Endothelial cell (in vitro differentiated cells): ENCODE measurements around the gene BCAM. TPM values are rescaled to one million over a fixed set of nuclear protein-coding genes. Genes with fewer than 3 reads are reported as not detected.

Experiments used
- DNase-seq: peaks from one replicate; pipeline ENCODE4 v3.0.0; 2021; ENCODE audit warnings: low spot score
- H3K27ac Mint-ChIP-seq: one replicate; pipeline ENCODE4 v1.8.0; 2021; ENCODE audit warnings: mixed read lengths, inconsistent platforms; ENCODE audit not compliant: unreplicated experiment
- H3K27me3 Mint-ChIP-seq: one replicate; pipeline ENCODE4 v1.8.0; 2021; ENCODE audit warnings: mild to moderate bottlenecking, moderate library complexity, mixed read lengths, inconsistent platforms; ENCODE audit not compliant: unreplicated experiment
- H3K36me3 Mint-ChIP-seq: one replicate; pipeline ENCODE4 v1.8.0; 2021; ENCODE audit warnings: mild to moderate bottlenecking, low read depth, mixed read lengths, inconsistent platforms; ENCODE audit not compliant: unreplicated experiment
- H3K4me1 Mint-ChIP-seq: one replicate; pipeline ENCODE4 v1.8.0; 2021; ENCODE audit warnings: mild to moderate bottlenecking, mixed read lengths, inconsistent platforms; ENCODE audit not compliant: unreplicated experiment
- H3K4me3 Mint-ChIP-seq: one replicate; pipeline ENCODE4 v1.8.0; 2021; ENCODE audit warnings: mild to moderate bottlenecking, mixed read lengths, inconsistent platforms; ENCODE audit not compliant: unreplicated experiment
- H3K9me3 Mint-ChIP-seq: one replicate; pipeline ENCODE4 v1.8.0; 2021; ENCODE audit warnings: mixed read lengths, inconsistent platforms; ENCODE audit not compliant: unreplicated experiment
- total RNA-seq: library from RNA; stranded (reverse); fragmentation: NEBNext Ultra II Directional; extraction: Animal tissue kit (Norgen Biotek cat#: 25700); gene quantifications from one replicate; pipeline ENCODE4 v1.2.1, GENCODE V29; 2021; ENCODE audit not compliant: unreplicated experiment
- TF ChIP-seq, protein P1 (sequence below): fragments of 200-600 bp; sonication (generic); IDR thresholded peaks from one replicate; pipeline ENCODE4 v1.5.0; 2021; ENCODE audit warnings: antibody characterized with exemption; ENCODE audit not compliant: unreplicated experiment

The BCAM gene
- total RNA-seq, 1 donor from 2014 or later: 6.9 TPM

GRCh38 chr19:44783545-44783944 is 25.4 kb upstream of the BCAM start:
- Mint-ChIP-seq H3K36me3 (no peaks in the 10 kb centered on the region), H3K27me3 (peaks cover 7% of the 10 kb centered on the region), H3K27ac (no peak overlapping the region), H3K4me1 (no peaks in the 10 kb centered on the region), H3K9me3 (no peaks in the 10 kb centered on the region), H3K4me3 (no peak overlapping the region)
- TF ChIP-seq, protein P1, sequence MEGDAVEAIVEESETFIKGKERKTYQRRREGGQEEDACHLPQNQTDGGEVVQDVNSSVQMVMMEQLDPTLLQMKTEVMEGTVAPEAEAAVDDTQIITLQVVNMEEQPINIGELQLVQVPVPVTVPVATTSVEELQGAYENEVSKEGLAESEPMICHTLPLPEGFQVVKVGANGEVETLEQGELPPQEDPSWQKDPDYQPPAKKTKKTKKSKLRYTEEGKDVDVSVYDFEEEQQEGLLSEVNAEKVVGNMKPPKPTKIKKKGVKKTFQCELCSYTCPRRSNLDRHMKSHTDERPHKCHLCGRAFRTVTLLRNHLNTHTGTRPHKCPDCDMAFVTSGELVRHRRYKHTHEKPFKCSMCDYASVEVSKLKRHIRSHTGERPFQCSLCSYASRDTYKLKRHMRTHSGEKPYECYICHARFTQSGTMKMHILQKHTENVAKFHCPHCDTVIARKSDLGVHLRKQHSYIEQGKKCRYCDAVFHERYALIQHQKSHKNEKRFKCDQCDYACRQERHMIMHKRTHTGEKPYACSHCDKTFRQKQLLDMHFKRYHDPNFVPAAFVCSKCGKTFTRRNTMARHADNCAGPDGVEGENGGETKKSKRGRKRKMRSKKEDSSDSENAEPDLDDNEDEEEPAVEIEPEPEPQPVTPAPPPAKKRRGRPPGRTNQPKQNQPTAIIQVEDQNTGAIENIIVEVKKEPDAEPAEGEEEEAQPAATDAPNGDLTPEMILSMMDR: no peak
- DNase-seq: no peak

GRCh38 chr19:44785271-44785670 is 23.6 kb upstream of the BCAM start:
- H3K27me3 Mint-ChIP-seq: peaks cover 5% of the 10 kb centered on the region
- no peak overlapping the region for H3K4me3 Mint-ChIP-seq
- no peak for DNase-seq

GRCh38 chr19:44785993-44786392 is 22.9 kb upstream of the BCAM start:
- DNase-seq: no peak
- Mint-ChIP-seq H3K9me3 (no peaks in the 10 kb centered on the region), H3K4me3 (no peak overlapping the region), H3K27me3 (peaks cover 5% of the 10 kb centered on the region), H3K27ac (no peak overlapping the region), H3K4me1 (no peaks in the 10 kb centered on the region), H3K36me3 (no peaks in the 10 kb centered on the region)
- TF ChIP-seq, protein P1: no peak

More at GRCh38 chr19:44785271-44785670, 23.6 kb upstream of the BCAM start:
- TF ChIP-seq, protein P1: no peak
- Mint-ChIP-seq H3K27ac (no peak overlapping the region), H3K4me1 (no peaks in the 10 kb centered on the region), H3K9me3 (no peaks in the 10 kb centered on the region), H3K36me3 (no peaks in the 10 kb centered on the region)

DNA sequence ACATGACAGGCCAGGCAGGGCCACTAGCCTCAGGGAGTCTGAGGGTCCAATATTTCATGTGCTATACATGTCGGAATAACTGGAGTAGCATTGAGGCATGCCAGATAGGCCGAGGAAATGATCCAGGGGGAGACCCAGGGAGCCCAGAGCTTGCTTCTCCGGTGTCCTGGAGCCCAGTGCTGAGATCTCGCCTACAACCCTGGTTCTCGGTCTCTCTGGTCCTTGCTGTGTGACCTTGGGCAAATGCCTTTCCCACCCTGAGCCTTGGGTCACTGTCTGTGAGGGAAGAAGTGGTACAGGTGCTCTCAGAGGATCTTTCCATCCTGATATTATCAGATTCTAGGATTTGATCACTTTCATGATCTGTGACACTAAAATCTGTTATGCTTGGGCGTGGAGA is 19.9 kb upstream of the BCAM start:
- Mint-ChIP-seq H3K4me3 (no peak overlapping the region), H3K9me3 (no peaks in the 10 kb centered on the region), H3K4me1 (peaks cover 4% of the 10 kb centered on the region), H3K27me3 (no peaks in the 10 kb centered on the region), H3K36me3 (no peaks in the 10 kb centered on the region), H3K27ac (no peak overlapping the region)
- TF ChIP-seq, protein P1: no peak
- no peak for DNase-seq

GRCh38 chr19:44789943-44790483 is 18.9 kb upstream of the BCAM start:
- Mint-ChIP-seq H3K27ac (no peak overlapping the region), H3K27me3 (peaks cover 4% of the 10 kb centered on the region), H3K4me3 (no peak overlapping the region), H3K9me3 (no peaks in the 10 kb centered on the region), H3K36me3 (no peaks in the 10 kb centered on the region), H3K4me1 (peaks cover 4% of the 10 kb centered on the region)
- TF ChIP-seq, protein P1: no peak
- DNase-seq: no peak
